Tibial nerve (tissue), 4 donors: ENCODE measurements around the gene LTB4R2.

Source experiments
- CTCF ChIP-seq, 5 experiments: fragments of 200-600 bp in 3 of 5; fragments of 450-650 bp in 2 of 5; sonication (generic) in 3 of 5; IDR thresholded peaks; one replicate each; pipeline ENCODE4 v1.5.1; 2016 to 2019; ENCODE audit warnings: antibody characterized with exemption in 5 of 5, mild to moderate bottlenecking in 3 of 5, moderate library complexity in 2 of 5
- EP300 ChIP-seq, 2 donors: sonication (generic); formaldehyde crosslinking; IDR thresholded peaks; one replicate each; pipeline ENCODE4 v1.6.1; 2017; ENCODE audit warnings: antibody characterized with exemption in 2 of 2, mild to moderate bottlenecking in 1 of 2
- POLR2A ChIP-seq, 2 donors: fragments of 450-650 bp; IDR thresholded peaks; one replicate each; pipeline ENCODE4 v1.6.1; 2017; ENCODE audit warnings: antibody characterized with exemption in 2 of 2, mild to moderate bottlenecking in 2 of 2, moderate library complexity in 2 of 2

- TF ChIP-seq CTCF (IDR thresholded peaks at IDR 0.05) (no peak), EP300 (IDR thresholded peaks at IDR 0.05) (no peak), POLR2A (IDR thresholded peaks at IDR 0.05) (no peak)
Measured at GRCh38 chr14:24290746-24291145, 19.2 kb upstream of the LTB4R2 start.
